ENCODE measurements around the gene CALD1.

GRCh38 chr7:134832367-134832766 lies 52.9 kb downstream of the CALD1 start:
- TF ChIP-seq CTCF (optimal IDR thresholded peaks at IDR 0.05 in 1 of 3, IDR thresholded peaks at IDR 0.05 in 1 of 3, conservative IDR thresholded peaks at IDR 0.05 in 1 of 3; ENCODE audit: extremely low read depth in 1 of 3, insufficient read depth in 2 of 3, low read length in 3 of 3) (no peak), EZH2 (IDR thresholded peaks at IDR 0.05; ENCODE audit: low read length) (no peak)

All from keratinocyte (primary cell).